Measurements from ENCODE around the gene ERI3. TPM values are rescaled to one million over a fixed set of nuclear protein-coding genes. Genes with fewer than 3 reads are reported as not detected.

The ERI3 gene
- total and polyA plus RNA-seq, 2 of the 4 experiments (the other 2 are of a cell fraction), result 56.6 to 70.9 TPM

GRCh38 chr1:44347280-44347679 lies 7.8 kb downstream of the ERI3 start:
- Histone ChIP-seq H3K9ac (ENCODE audit: low read depth, low read length) (no peak overlapping the region), H2AK5ac (ENCODE audit: low read depth, low read length) (no peak overlapping the region), H3K27ac (ENCODE audit: insufficient read depth, low read length) (no peak overlapping the region), H3K27me3 (ENCODE audit: control insufficient read depth, insufficient read depth, low read length) (no peaks in the 10 kb centered on the region), H3K18ac (ENCODE audit: low read depth, low read length) (no peak overlapping the region), H4K5ac (ENCODE audit: low read depth, low read length) (no peak overlapping the region), H4K8ac (ENCODE audit: low read depth in 2 of 2, low read length in 2 of 2) (no peak overlapping the region), H2AK9ac (replicated peaks; ENCODE audit: low read depth, low read length, poor library complexity) (no peak overlapping the region), H3K56ac (ENCODE audit: extremely low read depth, insufficient read depth, low read length) (no peak overlapping the region), H2BK5ac (ENCODE audit: low read depth, low read length, poor library complexity, severe bottlenecking) (no peak overlapping the region), H4K20me1 (ENCODE audit: insufficient read depth, low read length) (peaks cover 19% of the 10 kb centered on the region), H3K36me3 (ENCODE audit: control insufficient read depth, insufficient read depth, low read length) (no peaks in the 10 kb centered on the region), H3K79me1 (ENCODE audit: low read depth in 1 of 2, low read length in 2 of 2) (peaks cover 23 to 52% of the 10 kb centered on the region in 2 experiments), H3K4ac (ENCODE audit: low read depth, low read length) (no peak overlapping the region), H3K9me1 (ENCODE audit: insufficient read depth, low read length) (peaks cover 3% of the 10 kb centered on the region; the same call in 1 of the 2 replicates), H3K23ac (ENCODE audit: low read depth, low read length) (no peak overlapping the region), H3K4me3 (ENCODE audit: insufficient read depth, low read depth, low read length) (no peak overlapping the region), H2BK15ac (ENCODE audit: low read depth, low read length) (no peak overlapping the region), H3K4me1 (ENCODE audit: control insufficient read depth, insufficient read depth, low read length) (no peaks in the 10 kb centered on the region; the same call in 1 of the 2 replicates), H3K9me3 (ENCODE audit: control insufficient read depth, insufficient read depth, low read length) (no peaks in the 10 kb centered on the region), H2BK20ac (ENCODE audit: low read depth, low read length) (no peak overlapping the region), H3K4me2 (ENCODE audit: low read depth, low read length) (no peak overlapping the region), H2BK120ac (ENCODE audit: low read depth, low read length) (no peak overlapping the region), H2AFZ (replicated peaks; ENCODE audit: low read length, poor library complexity) (no peak overlapping the region), H4K91ac (ENCODE audit: insufficient read depth, low read depth, low read length) (no peak overlapping the region), H3K14ac (replicated peaks; ENCODE audit: low read depth, low read length) (no peak overlapping the region)
- DNase-seq (no peak), ATAC-seq (ENCODE audit: low read depth) (no peak)
- no TSS peak for BruUV-seq (replicated peaks)
- ChIA-PET POLR2A (ENCODE audit: unreplicated experiment) (no interaction called here), CTCF (no interaction called here)
- WGBS, 2 experiments (ENCODE audit: extremely low coverage in 2 of 2, insufficient read length in 1 of 2), result 29% methylated on average over 2 of the region's 4 CpGs; no CpG with 5 or more reads in 1 of the 2 experiments
- intact Hi-C loops (cut with micrococcal nuclease), result no loop called here
- TF ChIP-seq MAFK (IDR thresholded peaks at IDR 0.05; ENCODE audit: low read depth, low read length), result no peak
- no peak for TF ChIP-seq NFE2L2 (IDR thresholded peaks at IDR 0.05; ENCODE audit: low read depth, low read length)
- TF ChIP-seq USF2 (IDR thresholded peaks at IDR 0.05; ENCODE audit: low read depth, low read length), result no peak
- TF ChIP-seq MAZ (IDR thresholded peaks at IDR 0.05; ENCODE audit: borderline replicate concordance, low read depth, low read length), result no peak
- TF ChIP-seq RFX5 (IDR thresholded peaks at IDR 0.05; ENCODE audit: low read depth, low read length), result no peak
- TF ChIP-seq POLR2A (IDR thresholded peaks at IDR 0.05; ENCODE audit: low read depth, low read length), result no peak
- TF ChIP-seq CTCF (conservative IDR thresholded peaks at IDR 0.05; ENCODE audit: low read depth, low read length), result no peak
- no peak for TF ChIP-seq ELK1 (IDR thresholded peaks at IDR 0.05; ENCODE audit: borderline replicate concordance, low read depth, low read length)
- TF ChIP-seq CEBPB (IDR thresholded peaks at IDR 0.05; ENCODE audit: low read depth, low read length), result no peak
- no peak for TF ChIP-seq CHD1 (IDR thresholded peaks at IDR 0.05; ENCODE audit: low read depth, low read length)
- dilution Hi-C loops (cut with HindIII; ENCODE audit: low sequenced_read_pairs, unreplicated experiment), result no loop called here
- in situ Hi-C loops (cut with MboI; ENCODE audit: low sequenced_read_pairs), result no loop called here

Data from IMR-90 (cell line).